ENCODE results near the gene EP300.

- TF ChIP-seq REST (IDR thresholded peaks at IDR 0.05; ENCODE audit: borderline replicate concordance): no peak
- no peak for TF ChIP-seq POLR2AphosphoS5 (IDR thresholded peaks at IDR 0.05)
Measured at GRCh38 chr22:41050883-41051282, 41.5 kb upstream of the EP300 start.
